Astrocyte (in vitro differentiated cells and primary cell): ENCODE results near the gene CRYGN. TPM values are rescaled to one million over a fixed set of nuclear protein-coding genes. Genes with fewer than 3 reads are reported as not detected.

Source experiments
- DNase-seq: peaks from one replicate; pipeline ENCODE4 v3.0.0-alpha.2; 2010; ENCODE audit warnings: low read depth
- FAIRE-seq: peaks from 2 replicates; lab custom pipeline; 2011; peaks lifted over from hg19 to GRCh38; lab: Jason Lieb, UNC
- H2AFZ ChIP-seq: 2 replicates; pipeline ENCODE4 v1.6.0; 2012; ENCODE audit warnings: low read depth, low read length, inconsistent platforms
- H3K27ac ChIP-seq: 2 replicates; pipeline ENCODE4 v1.5.1; 2011; ENCODE audit warnings: low read depth, low read length, inconsistent platforms
- H3K27me3 ChIP-seq: 2 replicates; pipeline ENCODE4 v1.6.0; 2011; ENCODE audit warnings: low read length, inconsistent platforms; ENCODE audit not compliant: insufficient read depth
- H3K36me3 ChIP-seq: 2 replicates; pipeline ENCODE4 v1.5.1; 2011; ENCODE audit warnings: low read length, inconsistent platforms; ENCODE audit not compliant: insufficient read depth
- H3K4me1 ChIP-seq: 2 replicates; pipeline ENCODE4 v1.5.1; 2011; ENCODE audit warnings: low read length, inconsistent platforms; ENCODE audit not compliant: insufficient read depth
- H3K4me2 ChIP-seq: 2 replicates; pipeline ENCODE4 v1.6.0; 2012; ENCODE audit warnings: low read length, inconsistent platforms
- H3K4me3 ChIP-seq: 2 replicates; pipeline ENCODE4 v1.5.1; 2011; ENCODE audit warnings: low read depth, mild to moderate bottlenecking, low read length, inconsistent platforms; ENCODE audit not compliant: insufficient read depth
- H3K79me2 ChIP-seq: 2 replicates; pipeline ENCODE4 v1.6.0; 2012; ENCODE audit warnings: mild to moderate bottlenecking, low read length, inconsistent platforms; ENCODE audit not compliant: insufficient read depth
- H3K9ac ChIP-seq: 2 replicates; pipeline ENCODE4 v1.6.0; 2012; ENCODE audit warnings: mild to moderate bottlenecking, low read length, inconsistent platforms
- H3K9me3 ChIP-seq: 2 replicates; pipeline ENCODE4 v1.5.1; 2012; ENCODE audit warnings: low read depth, mild to moderate bottlenecking, low read length, inconsistent platforms; ENCODE audit not compliant: insufficient read depth
- H4K20me1 ChIP-seq: 2 replicates; pipeline ENCODE4 v1.6.0; 2012; ENCODE audit warnings: low read length, inconsistent platforms; ENCODE audit not compliant: insufficient read depth
- H3K27ac Mint-ChIP-seq: one replicate; pipeline ENCODE4 v1.8.0; 2021; ENCODE audit warnings: mild to moderate bottlenecking, mixed read lengths; ENCODE audit not compliant: unreplicated experiment
- H3K27me3 Mint-ChIP-seq: one replicate; pipeline ENCODE4 v1.8.0; 2021; ENCODE audit warnings: low read depth, mixed read lengths; ENCODE audit not compliant: unreplicated experiment
- H3K36me3 Mint-ChIP-seq: one replicate; pipeline ENCODE4 v1.8.0; 2021; ENCODE audit warnings: low read depth, mixed read lengths; ENCODE audit not compliant: unreplicated experiment
- H3K4me1 Mint-ChIP-seq: one replicate; pipeline ENCODE4 v1.8.0; 2021; ENCODE audit warnings: low read depth, mixed read lengths; ENCODE audit not compliant: unreplicated experiment
- H3K4me3 Mint-ChIP-seq: one replicate; pipeline ENCODE4 v1.8.0; 2021; ENCODE audit warnings: mild to moderate bottlenecking, moderate library complexity, mixed read lengths; ENCODE audit not compliant: unreplicated experiment
- H3K9me3 Mint-ChIP-seq: one replicate; pipeline ENCODE4 v1.8.0; 2021; ENCODE audit warnings: mild to moderate bottlenecking, mixed read lengths; ENCODE audit not compliant: unreplicated experiment
- EZH2 ChIP-seq: IDR thresholded peaks from 2 replicates; pipeline ENCODE4 v1.6.1; 2012; ENCODE audit warnings: mild to moderate bottlenecking, low read length, inconsistent platforms; ENCODE audit not compliant: insufficient read depth
- total RNA-seq: library from RNA; stranded (reverse); gene quantifications from 2 replicates; pipeline ENCODE4 v1.2.1, GENCODE V29; 2021
- TF ChIP-seq, protein P1 (sequence below): IDR thresholded peaks from 2 replicates; pipeline ENCODE4 v1.5.1; 2011; ENCODE audit warnings: low read depth, mild to moderate bottlenecking, inconsistent platforms, low read length, moderate library complexity; ENCODE audit not compliant: insufficient read depth

Gene CRYGN
- total RNA-seq, 1 donor from 2014 or later = not detected

DNA sequence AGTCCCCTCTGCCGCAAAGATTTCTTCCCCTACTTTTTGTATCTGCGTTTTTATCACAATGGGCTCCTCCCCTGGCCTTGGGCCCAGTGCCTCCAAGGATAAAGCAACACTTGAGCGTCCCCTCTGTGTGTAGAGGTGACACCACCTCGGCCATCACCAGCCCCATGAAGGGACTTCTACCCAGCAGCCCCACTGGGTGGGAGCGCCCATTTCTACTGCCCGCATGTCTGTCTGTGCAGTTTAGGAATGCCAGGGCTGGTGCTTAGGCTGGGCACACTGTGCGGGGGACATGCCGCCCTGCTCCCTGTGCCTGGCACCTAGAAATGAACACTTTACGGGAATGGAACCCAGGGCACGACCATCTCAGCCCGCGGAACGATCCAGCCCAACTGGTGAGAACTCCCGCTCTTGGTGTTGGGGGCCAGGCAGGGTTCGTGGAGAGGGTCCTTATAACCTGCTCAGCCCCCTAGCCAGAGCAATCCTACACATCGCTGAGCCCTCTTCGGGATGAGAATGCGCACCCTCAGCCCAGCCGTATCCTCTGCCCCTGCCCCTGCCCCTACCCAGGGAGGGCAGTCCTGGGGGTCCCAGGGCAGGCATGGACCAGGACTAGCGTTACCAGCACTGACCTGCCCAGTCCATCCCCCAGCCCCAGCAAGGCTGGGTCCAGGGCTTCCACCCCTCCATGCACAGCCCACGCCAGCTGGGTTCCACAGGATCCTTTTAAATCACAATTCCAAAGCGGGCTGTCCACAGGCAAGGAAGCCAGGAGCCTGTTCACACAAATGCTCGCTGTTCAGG lies 12.8 kb downstream of the CRYGN start:
- peaks cover 24% of the 10 kb centered on the region for H3K27me3 Mint-ChIP-seq
- DNase-seq (no peak), FAIRE-seq (no peak)
- peaks cover 3% of the 10 kb centered on the region for H3K9me3 Mint-ChIP-seq
- H3K4me1 ChIP-seq = peaks cover 39% of the 10 kb centered on the region
- H2AFZ ChIP-seq = peak overlapping the region; percentile 39
- H3K27ac ChIP-seq = peak overlapping the region; percentile 57
- TF ChIP-seq, protein P1, sequence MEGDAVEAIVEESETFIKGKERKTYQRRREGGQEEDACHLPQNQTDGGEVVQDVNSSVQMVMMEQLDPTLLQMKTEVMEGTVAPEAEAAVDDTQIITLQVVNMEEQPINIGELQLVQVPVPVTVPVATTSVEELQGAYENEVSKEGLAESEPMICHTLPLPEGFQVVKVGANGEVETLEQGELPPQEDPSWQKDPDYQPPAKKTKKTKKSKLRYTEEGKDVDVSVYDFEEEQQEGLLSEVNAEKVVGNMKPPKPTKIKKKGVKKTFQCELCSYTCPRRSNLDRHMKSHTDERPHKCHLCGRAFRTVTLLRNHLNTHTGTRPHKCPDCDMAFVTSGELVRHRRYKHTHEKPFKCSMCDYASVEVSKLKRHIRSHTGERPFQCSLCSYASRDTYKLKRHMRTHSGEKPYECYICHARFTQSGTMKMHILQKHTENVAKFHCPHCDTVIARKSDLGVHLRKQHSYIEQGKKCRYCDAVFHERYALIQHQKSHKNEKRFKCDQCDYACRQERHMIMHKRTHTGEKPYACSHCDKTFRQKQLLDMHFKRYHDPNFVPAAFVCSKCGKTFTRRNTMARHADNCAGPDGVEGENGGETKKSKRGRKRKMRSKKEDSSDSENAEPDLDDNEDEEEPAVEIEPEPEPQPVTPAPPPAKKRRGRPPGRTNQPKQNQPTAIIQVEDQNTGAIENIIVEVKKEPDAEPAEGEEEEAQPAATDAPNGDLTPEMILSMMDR = no peak
- TF ChIP-seq EZH2 = no peak
- H3K9ac ChIP-seq = no peak overlapping the region
- H4K20me1 ChIP-seq = no peaks in the 10 kb centered on the region
- no peak overlapping the region for H3K4me3 Mint-ChIP-seq
- H3K79me2 ChIP-seq = no peaks in the 10 kb centered on the region
- no peaks in the 10 kb centered on the region for H3K27me3 ChIP-seq
- H3K4me1 Mint-ChIP-seq = peaks cover 28% of the 10 kb centered on the region
- no peak overlapping the region for H3K4me3 ChIP-seq
- H3K36me3 ChIP-seq = no peaks in the 10 kb centered on the region
- H3K9me3 ChIP-seq = peaks cover under 1% of the 10 kb centered on the region
- peak overlapping the region; percentile 68 for H3K4me2 ChIP-seq
- H3K36me3 Mint-ChIP-seq = peaks cover 1% of the 10 kb centered on the region
- H3K27ac Mint-ChIP-seq = no peak overlapping the region

DNA sequence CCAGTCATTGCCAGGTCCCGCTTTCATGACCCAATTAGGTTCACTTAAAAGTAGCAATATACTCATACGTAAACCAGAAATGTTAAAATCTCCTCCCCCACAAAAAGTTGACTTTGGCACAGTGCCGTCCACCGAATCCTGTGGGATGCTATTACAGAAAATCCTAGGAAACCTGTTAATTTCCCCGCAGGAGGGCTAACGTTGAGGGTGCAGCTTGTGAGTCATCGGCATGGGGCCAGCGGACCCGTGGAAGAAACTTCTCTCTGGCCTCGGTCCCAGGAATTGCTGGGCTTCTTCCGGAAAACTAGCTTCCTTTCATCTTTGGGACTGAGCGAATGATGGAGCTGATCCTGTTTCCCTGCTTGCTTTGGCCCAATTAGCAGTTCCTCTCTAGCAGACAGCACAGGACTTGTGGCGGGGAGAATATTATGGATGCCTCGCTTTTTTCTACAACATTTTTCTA lies 13.5 kb downstream of the CRYGN start:
- H3K27ac ChIP-seq = peak overlapping the region; percentile 57

More for the DNA sequence above, 13.5 kb downstream of the CRYGN start:
- peak; percentile 64 for FAIRE-seq
- Mint-ChIP-seq H3K9me3 (peaks cover 9% of the 10 kb centered on the region), H3K4me1 (peaks cover 28% of the 10 kb centered on the region), H3K27ac (no peak overlapping the region), H3K4me3 (no peak overlapping the region), H3K27me3 (peaks cover 24% of the 10 kb centered on the region), H3K36me3 (peaks cover 1% of the 10 kb centered on the region)
- Histone ChIP-seq H2AFZ (no peak overlapping the region), H3K9ac (no peak overlapping the region), H3K4me1 (peaks cover 39% of the 10 kb centered on the region), H3K27me3 (no peaks in the 10 kb centered on the region), H3K9me3 (peaks cover 7% of the 10 kb centered on the region), H3K4me3 (no peak overlapping the region), H3K79me2 (no peaks in the 10 kb centered on the region), H3K36me3 (no peaks in the 10 kb centered on the region), H3K4me2 (peak overlapping the region; percentile 68), H4K20me1 (no peaks in the 10 kb centered on the region)
- TF ChIP-seq, protein P1 = no peak
- TF ChIP-seq EZH2 = no peak
- peak; percentile 97 for DNase-seq
